Neural crest cell (in vitro differentiated cells): ENCODE results near the gene GCC2. TPM values are rescaled to one million over a fixed set of nuclear protein-coding genes. Genes with fewer than 3 reads are reported as not detected.

Experiments
- DNase-seq: peaks from one replicate; pipeline ENCODE4 v3.0.0; 2021; ENCODE audit warnings: low read depth, mixed read lengths, low spot score
- H3K27ac Mint-ChIP-seq: one replicate; pipeline ENCODE4 v1.8.0; 2021; ENCODE audit warnings: mild to moderate bottlenecking, mixed read lengths; ENCODE audit not compliant: unreplicated experiment
- H3K27me3 Mint-ChIP-seq: 2 replicates; pipeline ENCODE4 v1.8.0; 2021; ENCODE audit warnings: low read depth, mild to moderate bottlenecking, mixed read lengths
- H3K36me3 Mint-ChIP-seq: 2 replicates; pipeline ENCODE4 v1.8.0; 2021; ENCODE audit warnings: low read depth, mild to moderate bottlenecking, mixed read lengths
- H3K4me1 Mint-ChIP-seq: 2 replicates; pipeline ENCODE4 v1.8.0; 2021; ENCODE audit warnings: mixed read lengths
- H3K4me3 Mint-ChIP-seq: one replicate; pipeline ENCODE4 v1.8.0; 2021; ENCODE audit warnings: mild to moderate bottlenecking, mixed read lengths
- H3K9me3 Mint-ChIP-seq: 2 replicates; pipeline ENCODE4 v1.8.0; 2021; ENCODE audit warnings: mixed read lengths
- total RNA-seq: library from RNA; stranded (reverse); gene quantifications from 2 replicates; pipeline ENCODE4 v1.2.1, GENCODE V29; 2021
- TF ChIP-seq, protein P1 (sequence below): fragments of 200-600 bp; sonication (generic); conservative IDR thresholded peaks from 2 replicates; pipeline ENCODE4 v1.5.0; 2021; ENCODE audit warnings: antibody characterized with exemption, mild to moderate bottlenecking

The GCC2 gene
- total RNA-seq, 1 donor from 2014 or later: 24.9 TPM

DNA sequence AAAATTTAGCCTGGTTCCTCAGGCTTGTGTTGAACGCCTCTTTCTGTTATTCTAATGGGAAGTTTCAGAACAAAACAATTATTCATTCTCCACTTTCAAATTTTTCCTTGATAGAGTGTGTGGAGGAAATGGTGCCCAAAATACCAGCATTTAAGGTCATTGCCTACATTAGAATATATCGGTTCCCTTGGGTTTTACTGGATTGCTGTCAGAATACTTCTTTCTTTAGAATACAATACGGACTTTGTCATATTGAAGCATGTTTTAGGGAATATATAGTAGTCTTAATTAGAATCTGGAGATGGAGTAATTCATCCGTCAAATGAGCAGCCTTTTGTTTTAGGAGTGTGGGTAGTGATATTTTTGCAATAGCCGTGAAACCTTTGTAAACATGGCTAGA is 98.6 kb downstream of the GCC2 start:
- no peaks in the 10 kb centered on the region for H3K27me3 Mint-ChIP-seq
- H3K27ac Mint-ChIP-seq: no peak overlapping the region
- H3K9me3 Mint-ChIP-seq: peaks cover 3% of the 10 kb centered on the region
- TF ChIP-seq, protein P1, sequence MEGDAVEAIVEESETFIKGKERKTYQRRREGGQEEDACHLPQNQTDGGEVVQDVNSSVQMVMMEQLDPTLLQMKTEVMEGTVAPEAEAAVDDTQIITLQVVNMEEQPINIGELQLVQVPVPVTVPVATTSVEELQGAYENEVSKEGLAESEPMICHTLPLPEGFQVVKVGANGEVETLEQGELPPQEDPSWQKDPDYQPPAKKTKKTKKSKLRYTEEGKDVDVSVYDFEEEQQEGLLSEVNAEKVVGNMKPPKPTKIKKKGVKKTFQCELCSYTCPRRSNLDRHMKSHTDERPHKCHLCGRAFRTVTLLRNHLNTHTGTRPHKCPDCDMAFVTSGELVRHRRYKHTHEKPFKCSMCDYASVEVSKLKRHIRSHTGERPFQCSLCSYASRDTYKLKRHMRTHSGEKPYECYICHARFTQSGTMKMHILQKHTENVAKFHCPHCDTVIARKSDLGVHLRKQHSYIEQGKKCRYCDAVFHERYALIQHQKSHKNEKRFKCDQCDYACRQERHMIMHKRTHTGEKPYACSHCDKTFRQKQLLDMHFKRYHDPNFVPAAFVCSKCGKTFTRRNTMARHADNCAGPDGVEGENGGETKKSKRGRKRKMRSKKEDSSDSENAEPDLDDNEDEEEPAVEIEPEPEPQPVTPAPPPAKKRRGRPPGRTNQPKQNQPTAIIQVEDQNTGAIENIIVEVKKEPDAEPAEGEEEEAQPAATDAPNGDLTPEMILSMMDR: no peak
- no peak overlapping the region for H3K4me3 Mint-ChIP-seq
- no peak for DNase-seq
- H3K4me1 Mint-ChIP-seq: peaks cover 16% of the 10 kb centered on the region
- peaks cover 13% of the 10 kb centered on the region for H3K36me3 Mint-ChIP-seq

- H3K27ac Mint-ChIP-seq: peak overlapping the region; percentile 88
Measured at GRCh38 chr2:108548208-108549003, 99.4 kb downstream of the GCC2 start.

DNA sequence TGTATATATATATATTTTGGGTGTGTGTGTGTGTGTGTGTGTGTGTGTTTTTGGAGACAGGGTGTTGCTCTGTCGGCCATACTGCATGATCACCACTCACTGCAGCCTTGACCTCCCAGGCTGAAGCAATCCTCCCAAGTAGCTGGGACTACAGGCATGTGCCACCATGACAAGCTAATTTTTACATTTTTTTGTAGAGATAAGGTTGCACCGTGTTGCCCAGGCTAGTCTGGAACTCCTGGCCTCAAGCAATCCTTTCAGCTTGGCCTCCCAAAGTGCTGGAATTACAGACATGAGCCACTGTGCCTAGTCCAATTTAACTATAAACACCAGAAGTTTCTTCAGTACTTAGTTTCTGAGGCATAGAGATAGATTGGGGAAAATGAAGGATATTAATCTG is 103.6 kb downstream of the GCC2 start:
- no peak overlapping the region for H3K4me3 Mint-ChIP-seq
- H3K27ac Mint-ChIP-seq: no peak overlapping the region
- no peak for DNase-seq
- peaks cover 29% of the 10 kb centered on the region for H3K4me1 Mint-ChIP-seq
- no peaks in the 10 kb centered on the region for H3K36me3 Mint-ChIP-seq
- TF ChIP-seq, protein P1: no peak
- no peaks in the 10 kb centered on the region for H3K27me3 Mint-ChIP-seq
- no peaks in the 10 kb centered on the region for H3K9me3 Mint-ChIP-seq

More at GRCh38 chr2:108548208-108549003, 99.4 kb downstream of the GCC2 start:
- DNase-seq: no peak
- Mint-ChIP-seq H3K4me1 (peaks cover 22% of the 10 kb centered on the region), H3K9me3 (peaks cover 3% of the 10 kb centered on the region), H3K4me3 (no peak overlapping the region), H3K36me3 (peaks cover 8% of the 10 kb centered on the region), H3K27me3 (no peaks in the 10 kb centered on the region)
- TF ChIP-seq, protein P1: no peak

DNA sequence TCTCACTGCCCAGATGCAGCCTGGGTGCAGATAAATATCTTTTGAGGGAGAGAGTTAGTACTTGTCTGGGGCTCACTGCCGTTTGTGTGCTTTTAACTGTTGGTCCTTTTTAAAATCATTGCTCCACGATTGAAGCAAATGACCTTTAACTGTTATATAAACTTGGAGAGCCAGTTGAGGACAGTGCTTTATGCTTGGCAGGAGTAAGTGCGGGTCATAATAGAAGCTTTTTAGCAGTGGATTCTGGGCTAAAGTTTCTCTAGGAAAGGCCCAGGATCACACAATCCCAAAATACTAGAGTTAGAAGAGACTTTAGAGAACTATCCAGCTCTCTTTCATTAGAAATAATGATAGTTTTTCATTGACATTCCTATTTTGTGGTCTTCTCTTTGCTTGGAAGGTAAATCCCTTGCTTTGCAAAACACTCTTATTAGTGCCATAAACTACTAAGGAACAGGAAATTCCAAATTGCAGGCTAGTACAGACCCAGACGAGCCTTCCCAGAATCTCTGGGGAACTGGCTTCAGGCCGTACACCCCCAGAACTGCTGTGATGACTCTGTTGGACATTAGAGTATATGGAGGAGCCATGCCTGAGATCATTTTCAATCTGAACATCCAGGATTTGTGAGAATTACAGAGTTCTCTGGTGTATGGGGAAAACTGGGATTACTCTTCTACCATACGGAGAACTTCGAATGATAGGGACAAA is 104.4 kb downstream of the GCC2 start:
- TF ChIP-seq, protein P1: no peak
- H3K9me3 Mint-ChIP-seq: no peaks in the 10 kb centered on the region
- H3K36me3 Mint-ChIP-seq: no peaks in the 10 kb centered on the region
- DNase-seq: no peak
- H3K27me3 Mint-ChIP-seq: no peaks in the 10 kb centered on the region
- H3K4me1 Mint-ChIP-seq: peaks cover 21% of the 10 kb centered on the region
- H3K27ac Mint-ChIP-seq: no peak overlapping the region
- H3K4me3 Mint-ChIP-seq: no peak overlapping the region

GRCh38 chr2:108554528-108554927 is 105.5 kb downstream of the GCC2 start:
- no peak overlapping the region for H3K27ac Mint-ChIP-seq
- peaks cover 18% of the 10 kb centered on the region for H3K4me1 Mint-ChIP-seq
- H3K9me3 Mint-ChIP-seq: no peaks in the 10 kb centered on the region
- H3K27me3 Mint-ChIP-seq: no peaks in the 10 kb centered on the region
- DNase-seq: no peak
- TF ChIP-seq, protein P1: no peak
- H3K4me3 Mint-ChIP-seq: no peak overlapping the region
- H3K36me3 Mint-ChIP-seq: no peaks in the 10 kb centered on the region
